IMR-90 (cell line): Measurements from ENCODE around the gene EXOC6. TPM values are rescaled to one million over a fixed set of nuclear protein-coding genes. Genes with fewer than 3 reads are reported as not detected.

Source experiments
- ATAC-seq: fragments of 200-7000 bp; cut with Tn5 transposase; 2 replicates; pipeline ENCODE4 v1.9.1; 2020; ENCODE audit warnings: low read depth, mild to moderate bottlenecking, moderate library complexity
- BruUV-seq: library from RNA; stranded (reverse); fragments of 400-500 nt; replicated peaks from 2 replicates; lab custom pipeline; 2021; lab: Mats Ljungman, UMichigan
- CTCF ChIA-PET: fragments of 300-600 bp; formaldehyde crosslinking; extraction: SDS; loops from one replicate; lab custom pipeline; 2021; ENCODE audit warnings: antibody characterized with exemption; lab: Yijun Ruan, JAX
- POLR2A ChIA-PET: fragments of 300-600 bp; sonication (Branson Sonifier 250); formaldehyde crosslinking; loops from one replicate; lab custom pipeline; 2022; ENCODE audit warnings: antibody characterized with exemption; ENCODE audit not compliant: unreplicated experiment; lab: Charles Lee
- DNase-seq: peaks from one replicate; pipeline ENCODE4 v3.0.0; 2013
- H2AFZ ChIP-seq: replicated peaks from 2 replicates; pipeline ENCODE3; 2013; ENCODE audit warnings: low read length, mild to moderate bottlenecking; ENCODE audit not compliant: poor library complexity
- H2AK5ac ChIP-seq: 2 replicates; pipeline ENCODE4 v1.6.1; 2013; ENCODE audit warnings: low read depth, low read length, inconsistent platforms
- H2AK9ac ChIP-seq: replicated peaks from 2 replicates; pipeline ENCODE3; 2013; ENCODE audit warnings: mild to moderate bottlenecking, low read depth, low read length, moderate library complexity; ENCODE audit not compliant: poor library complexity
- H2BK120ac ChIP-seq: 2 replicates; pipeline ENCODE4 v1.6.1; 2013; ENCODE audit warnings: low read depth, low read length, inconsistent platforms
- H2BK15ac ChIP-seq: 3 replicates; pipeline ENCODE4 v1.6.1; 2013; ENCODE audit warnings: low read depth, low read length, inconsistent platforms
- H2BK20ac ChIP-seq: 2 replicates; pipeline ENCODE4 v1.6.1; 2013; ENCODE audit warnings: low read depth, mild to moderate bottlenecking, inconsistent platforms, low read length, moderate library complexity
- H2BK5ac ChIP-seq: 2 replicates; pipeline ENCODE4 v1.6.1; 2013; ENCODE audit warnings: mild to moderate bottlenecking, low read depth, low read length, inconsistent platforms; ENCODE audit not compliant: poor library complexity, severe bottlenecking
- H3K14ac ChIP-seq: replicated peaks from 2 replicates; pipeline ENCODE4 v1.6.1; 2013; ENCODE audit warnings: low read depth, low read length, inconsistent platforms
- H3K18ac ChIP-seq: 2 replicates; pipeline ENCODE4 v1.6.1; 2013; ENCODE audit warnings: low read depth, low read length, control low read depth
- H3K23ac ChIP-seq: 2 replicates; pipeline ENCODE4 v1.6.1; 2013; ENCODE audit warnings: low read depth, low read length, inconsistent platforms
- H3K27ac ChIP-seq: 2 replicates; pipeline ENCODE4 v1.5.1; 2013; ENCODE audit warnings: mild to moderate bottlenecking, control low read depth, low read length; ENCODE audit not compliant: insufficient read depth
- H3K27me3 ChIP-seq: 2 replicates; pipeline ENCODE4 v1.6.1; 2013; ENCODE audit warnings: low read length; ENCODE audit not compliant: control insufficient read depth, insufficient read depth
- H3K36me3 ChIP-seq: 2 replicates; pipeline ENCODE4 v1.6.1; 2013; ENCODE audit warnings: low read length, mixed read lengths; ENCODE audit not compliant: control insufficient read depth, insufficient read depth
- H3K4ac ChIP-seq: 2 replicates; pipeline ENCODE4 v1.6.1; 2013; ENCODE audit warnings: low read depth, low read length, inconsistent platforms
- H3K4me1 ChIP-seq: 2 replicates; pipeline ENCODE4 v1.6.1; 2013; ENCODE audit warnings: low read length, mixed read lengths; ENCODE audit not compliant: control insufficient read depth, insufficient read depth
- H3K4me2 ChIP-seq: 2 replicates; pipeline ENCODE4 v1.6.1; 2013; ENCODE audit warnings: low read depth, mild to moderate bottlenecking, control low read depth, low read length, moderate library complexity
- H3K4me3 ChIP-seq: 2 replicates; pipeline ENCODE4 v1.5.1; 2013; ENCODE audit warnings: low read depth, mild to moderate bottlenecking, control low read depth, low read length, moderate library complexity; ENCODE audit not compliant: insufficient read depth
- H3K56ac ChIP-seq: 2 replicates; pipeline ENCODE4 v1.6.1; 2013; ENCODE audit warnings: low read length, inconsistent platforms; ENCODE audit not compliant: insufficient read depth; ENCODE audit errors: extremely low read depth
- H3K79me1 ChIP-seq, 2 experiments: 2 replicates each; pipeline ENCODE4 v1.6.1; 2013; ENCODE audit warnings: low read length in 2 of 2, inconsistent platforms in 1 of 2, low read depth in 1 of 2
- H3K9ac ChIP-seq: 2 replicates; pipeline ENCODE4 v1.6.1; 2013; ENCODE audit warnings: low read depth, low read length, control low read depth
- H3K9me1 ChIP-seq: 2 replicates; pipeline ENCODE4 v1.6.1; 2013; ENCODE audit warnings: low read length, inconsistent platforms; ENCODE audit not compliant: insufficient read depth
- H3K9me3 ChIP-seq: 2 replicates; pipeline ENCODE4 v1.6.1; 2013; ENCODE audit warnings: low read length; ENCODE audit not compliant: control insufficient read depth, insufficient read depth
- H4K20me1 ChIP-seq: 2 replicates; pipeline ENCODE4 v1.6.1; 2013; ENCODE audit warnings: low read length, inconsistent platforms; ENCODE audit not compliant: insufficient read depth
- H4K5ac ChIP-seq: 2 replicates; pipeline ENCODE4 v1.6.1; 2013; ENCODE audit warnings: mild to moderate bottlenecking, low read depth, low read length, control low read depth
- H4K8ac ChIP-seq, 2 experiments: 2 replicates each; pipeline ENCODE4 v1.6.1; 2013; ENCODE audit warnings: low read depth in 2 of 2, low read length in 2 of 2, control low read depth in 1 of 2, inconsistent platforms in 1 of 2
- H4K91ac ChIP-seq: 2 replicates; pipeline ENCODE4 v1.6.1; 2013; ENCODE audit warnings: low read depth, low read length, inconsistent platforms; ENCODE audit not compliant: insufficient read depth
- CEBPB ChIP-seq: IDR thresholded peaks from 2 replicates; pipeline ENCODE4 v1.6.1; 2012; ENCODE audit warnings: low read depth, low read length, improper control_type of control experiment
- SMC3 ChIP-seq: fragments of 150-350 bp; IDR thresholded peaks from 2 replicates; pipeline ENCODE4 v1.6.1; 2016; ENCODE audit warnings: low read depth, mild to moderate bottlenecking, antibody characterized with exemption, low read length, moderate library complexity
- WGBS, 2 experiments: methylation state at CpG; one replicate each; pipeline versions ENCODE4 v1.1.5 to v1.1.7; 2013; ENCODE audit warnings: missing lambda C conversion rate in 2 of 2; ENCODE audit not compliant: insufficient read length in 1 of 2; ENCODE audit errors: extremely low coverage in 2 of 2; 5-methylcytosine and 5-hydroxymethylcytosine counted together
- dilution Hi-C: fragments of 300-500 bp; cut with HindIII; formaldehyde crosslinking; loops from one replicate; pipeline ENCODE4 v1.14.3; 2018; ENCODE audit warnings: low sequenced_read_pairs; ENCODE audit not compliant: unreplicated experiment
- in situ Hi-C: fragments of 300-500 bp; cut with MboI; formaldehyde crosslinking; loops from 3 replicates; pipeline ENCODE4 v1.14.3; 2019; ENCODE audit warnings: low sequenced_read_pairs, inconsistent platforms, mixed read lengths
- intact Hi-C: fragments of 100-400 bp; cut with micrococcal nuclease; formaldehyde crosslinking; loops from 2 replicates; pipeline ENCODE4 v1.10.0; 2022
- polyA plus RNA-seq, 3 experiments: library from polyadenylated mRNA; depleted of rRNA; stranded (reverse); fragments of >200 nt; gene quantifications; 2 replicates each; pipeline ENCODE4 v1.2.3, GENCODE V29; 2012; ENCODE audit warnings: low replicate concordance in 1 of 3
- total RNA-seq: library from RNA; depleted of rRNA; stranded (reverse); fragments of >200 nt; gene quantifications from 2 replicates; pipeline ENCODE4 v1.2.3, GENCODE V29; 2012

The EXOC6 gene
- total and polyA plus RNA-seq, 2 of the 4 experiments (the other 2 are of a cell fraction), result 4.5 to 11.5 TPM

DNA sequence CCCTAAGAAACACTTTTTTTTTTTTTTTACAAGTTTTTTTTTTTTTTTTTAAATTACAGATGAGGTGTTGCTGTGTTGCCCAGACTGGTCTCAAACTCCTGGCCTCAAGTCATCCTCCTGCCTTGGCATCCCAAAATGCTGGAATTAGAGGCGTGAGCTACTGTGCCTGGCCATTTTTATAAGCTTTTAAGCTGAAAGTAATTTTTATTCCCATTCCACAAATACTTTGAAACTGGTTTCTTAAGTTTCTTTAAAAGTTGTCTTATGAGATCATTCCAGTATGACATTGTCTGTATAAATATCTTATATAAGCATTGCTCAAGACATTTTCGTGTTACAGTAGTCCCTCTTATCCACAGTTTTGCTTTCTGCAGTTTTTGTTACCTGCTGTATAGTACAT, 150.9 kb downstream of the EXOC6 start:
- no peaks in the 10 kb centered on the region for H3K79me1 ChIP-seq
- no peak overlapping the region for H3K9ac ChIP-seq
- H2BK15ac ChIP-seq, result no peak overlapping the region
- DNase-seq (peak; percentile 46), ATAC-seq (peak; percentile 11; the same call in 1 of the 2 replicates)
- dilution Hi-C loops (no loop called here), intact Hi-C loops (no loop called here), in situ Hi-C loops (no loop called here)
- no peak overlapping the region for H2BK120ac ChIP-seq
- 0 out of 2 replicates have a peak overlapping the region, but pooled peaks have one; percentile 32 for H3K27ac ChIP-seq
- no peak overlapping the region for H2AFZ ChIP-seq
- ChIA-PET CTCF (interaction anchor here (0.7 to 0.8 kb wide), 2 partner anchors 32 to 47 kb away, joined by 3 to 4 read pairs; no protein-coding TSS in a partner anchor), POLR2A (no interaction called here)
- H4K5ac ChIP-seq, result no peak overlapping the region
- TF ChIP-seq CEBPB (0 out of 2 replicates have a peak, but pooled peaks have one; percentile 3), SMC3 (no peak)
- no peaks in the 10 kb centered on the region for H3K27me3 ChIP-seq
- BruUV-seq, result no TSS peak
- H3K4me2 ChIP-seq, result no peak overlapping the region
- H3K18ac ChIP-seq, result no peak overlapping the region
- no peak overlapping the region for H3K14ac ChIP-seq
- H3K4ac ChIP-seq, result no peak overlapping the region
- no peaks in the 10 kb centered on the region for H3K36me3 ChIP-seq
- no peak overlapping the region for H3K23ac ChIP-seq
- no peaks in the 10 kb centered on the region for H4K20me1 ChIP-seq
- H3K9me3 ChIP-seq, result no peaks in the 10 kb centered on the region
- H4K8ac ChIP-seq, result no peak overlapping the region
- H2AK9ac ChIP-seq, result no peak overlapping the region
- no peak overlapping the region for H4K91ac ChIP-seq
- no peak overlapping the region for H3K4me3 ChIP-seq
- H3K4me1 ChIP-seq, result peaks cover 3% of the 10 kb centered on the region; the same call in 1 of the 2 replicates
- H3K9me1 ChIP-seq, result no peaks in the 10 kb centered on the region
- WGBS, 2 experiments, result no CpG with 5 or more reads among the region's 2 CpGs
- H2BK20ac ChIP-seq, result no peak overlapping the region
- H2BK5ac ChIP-seq, result no peak overlapping the region
- H3K56ac ChIP-seq, result no peak overlapping the region
- no peak overlapping the region for H2AK5ac ChIP-seq
